A549 treated with ZK216348 at 1 μM for 4 hours (cell line): ENCODE data around the gene NOVA2. TPM values are rescaled to one million over a fixed set of nuclear protein-coding genes. Genes with fewer than 3 reads are reported as not detected.

Experiments
- total RNA-seq: library from RNA; stranded (reverse); fragments of 200-300 nt; extraction: Qiagen RNA extraction; gene quantifications from 5 replicates; pipeline ENCODE4 v1.2.3, GENCODE V29; 2022; ENCODE audit warnings: low read depth

The NOVA2 gene
- 0.21 to 0.38 TPM (median 0.29 TPM) in 5 replicates for total RNA-seq

GRCh38 chr19:45973553-45974338 is at the start of gene NOVA2:
TSS of gene NOVA2 (minus strand) at chr19:45973865. CDS start at chr19:45973351, 514 bp downstream.

GRCh38 chr19:46022431-46023310 is 49.0 kb upstream of the NOVA2 start, which contains the start of gene PGLYRP1:
TSS of gene PGLYRP1 (minus strand) at chr19:46023053. CDS start at chr19:46023021, 32 bp downstream.

GRCh38 chr19:45994998-45995714 is 21.5 kb upstream of the NOVA2 start, which contains the start of gene CCDC61:
TSS of gene CCDC61 (plus strand) at chr19:45995467. CDS start at chr19:46003019, 7,552 bp downstream.

GRCh38 chr19:45913874-45914830 is 59.5 kb downstream of the NOVA2 start, which contains the start of gene NANOS2:
TSS of gene NANOS2 (minus strand) at chr19:45914778. CDS start at chr19:45914693, 85 bp downstream.

GRCh38 chr19:45901912-45902650 is 71.6 kb downstream of the NOVA2 start, which contains the start of gene MYPOP:
TSS of gene MYPOP (minus strand) at chr19:45902613. CDS start at chr19:45901773, 840 bp downstream.

GRCh38 chr19:45885556-45886426 is 87.9 kb downstream of the NOVA2 start, which contains the start of gene IRF2BP1:
TSS of gene IRF2BP1 (minus strand) at chr19:45886141. CDS start at chr19:45885774, 367 bp downstream.

Other genes with a start within 250 kb of the NOVA2 start
- 7.7 to 12.5 TPM (median 9.8 TPM) in 5 replicates for gene FBXO46, start 243.0 kb downstream of the NOVA2 start, total RNA-seq
- 0.08 TPM in 1 of 5 replicates, not detected in the others for gene MEIOSIN, start 240.4 kb downstream of the NOVA2 start, total RNA-seq
- 15.9 to 31.7 TPM (median 29.2 TPM) in 5 replicates for gene SIX5, start 204.6 kb downstream of the NOVA2 start, total RNA-seq
- gene DMPK, start 191.4 kb downstream of the NOVA2 start, total RNA-seq, result 29.8 to 57.5 TPM (median 50.9 TPM) in 5 replicates
- gene DMWD, start 181.0 kb downstream of the NOVA2 start, total RNA-seq, result 14.9 to 44.2 TPM (median 40.3 TPM) in 5 replicates
- gene RSPH6A, start 158.6 kb downstream of the NOVA2 start, total RNA-seq, result not detected in 5 replicates
- 41.7 to 81.9 TPM (median 75.7 TPM) in 5 replicates for gene SYMPK, start 110.7 kb downstream of the NOVA2 start, total RNA-seq
- 0.35 to 0.93 TPM (median 0.72 TPM) in 5 replicates for gene FOXA3, start 109.5 kb downstream of the NOVA2 start, total RNA-seq
- 14.9 to 40.5 TPM (median 38.1 TPM) in 5 replicates for gene IRF2BP1, start 87.7 kb downstream of the NOVA2 start, total RNA-seq
- gene MYPOP, start 71.3 kb downstream of the NOVA2 start, total RNA-seq, result 5.9 to 11.8 TPM (median 10.4 TPM) in 5 replicates
- not detected in 5 replicates for gene NANOS2, start 59.1 kb downstream of the NOVA2 start, total RNA-seq
- gene CCDC61, start 21.6 kb upstream of the NOVA2 start, total RNA-seq, result 2.6 to 6.1 TPM (median 4.8 TPM) in 5 replicates
- not detected in 5 replicates for gene PGLYRP1, start 49.2 kb upstream of the NOVA2 start, total RNA-seq
- 0.24 to 0.65 TPM (median 0.39 TPM) in 5 replicates for gene IGFL4, start 67.1 kb upstream of the NOVA2 start, total RNA-seq
- not detected in 5 replicates for gene IGFL3, start 150.8 kb upstream of the NOVA2 start, total RNA-seq
- 0.50 to 1.3 TPM (median 0.73 TPM) in 5 replicates for gene IGFL2, start 174.4 kb upstream of the NOVA2 start, total RNA-seq